GM19397 (cell line): ENCODE results near the gene SURF6.
"Not testable (repeated sequence)": the region's sequence is repeated elsewhere in the genome, so short reads cannot be mapped to it uniquely, and the experiment has no call there.

Source experiments
- ATAC-seq: cut with Tn5 transposase; IDR thresholded peaks from one replicate; pipeline ENCODE4 v1.9.1; 2021; ENCODE audit warnings: mild to moderate bottlenecking, moderate library complexity; ENCODE audit not compliant: unreplicated experiment

The SURF6 gene

GRCh38 chr9:133301253-133302230 is 34.4 kb downstream of the SURF6 start:
- ATAC-seq: no peak

GRCh38 chr9:133299996-133300395 is 36.0 kb downstream of the SURF6 start:
- not testable (repeated sequence) for ATAC-seq

GRCh38 chr9:133294257-133294656 is 41.7 kb downstream of the SURF6 start:
- ATAC-seq: no peak

GRCh38 chr9:133290751-133291302 is 45.2 kb downstream of the SURF6 start:
- ATAC-seq: no peak

- ATAC-seq: no peak
Measured at GRCh38 chr9:133286523-133286922, 49.5 kb downstream of the SURF6 start.

- ATAC-seq: no peak
Measured at GRCh38 chr9:133285252-133285775, 50.7 kb downstream of the SURF6 start.

- ATAC-seq: no peak
Measured at GRCh38 chr9:133284362-133284761, 51.6 kb downstream of the SURF6 start.

GRCh38 chr9:133283255-133284032 is 52.5 kb downstream of the SURF6 start:
- not testable (repeated sequence) for ATAC-seq

GRCh38 chr9:133282464-133283238 is 53.3 kb downstream of the SURF6 start:
- ATAC-seq: no peak

- ATAC-seq: no peak
Measured at GRCh38 chr9:133280392-133280791, 55.6 kb downstream of the SURF6 start.
